ENCODE results near the gene KREMEN2.

KREMEN2 gene

GRCh38 chr16:2964475-2965336 is 631 bp downstream of the KREMEN2 start:
- in situ Hi-C loops (cut with MboI; ENCODE audit: low sequenced_read_pairs): no loop called here

- in situ Hi-C loops (cut with MboI; ENCODE audit: low sequenced_read_pairs): no loop called here
Observed at GRCh38 chr16:2966043-2966807, 2.1 kb downstream of the KREMEN2 start.

GRCh38 chr16:2966808-2967191 is 2.7 kb downstream of the KREMEN2 start:
- in situ Hi-C loops (cut with MboI; ENCODE audit: low sequenced_read_pairs): no loop called here

GRCh38 chr16:2967211-2967631 is 3.1 kb downstream of the KREMEN2 start:
- in situ Hi-C loops (cut with MboI; ENCODE audit: low sequenced_read_pairs): no loop called here

GRCh38 chr16:2967721-2968161 is 3.7 kb downstream of the KREMEN2 start:
- in situ Hi-C loops (cut with MboI; ENCODE audit: low sequenced_read_pairs): no loop called here

- in situ Hi-C loops (cut with MboI; ENCODE audit: low sequenced_read_pairs): no loop called here
Observed at GRCh38 chr16:2968368-2968737, 4.3 kb downstream of the KREMEN2 start.

GRCh38 chr16:2968738-2969544 is 4.9 kb downstream of the KREMEN2 start, which contains the start of gene PAQR4:
Gene PAQR4, plus strand, starts transcription at chr16:2969348. Its CDS starts 327 bp downstream, at chr16:2969675.
- in situ Hi-C loops (cut with MboI; ENCODE audit: low sequenced_read_pairs): no loop called here

GRCh38 chr16:2969545-2970521 is 5.8 kb downstream of the KREMEN2 start:
- in situ Hi-C loops (cut with MboI; ENCODE audit: low sequenced_read_pairs): no loop called here

- in situ Hi-C loops (cut with MboI; ENCODE audit: low sequenced_read_pairs): no loop called here
Observed at GRCh38 chr16:2970563-2970962, 6.5 kb downstream of the KREMEN2 start.

- in situ Hi-C loops (cut with MboI; ENCODE audit: low sequenced_read_pairs): no loop called here
Observed at GRCh38 chr16:2971134-2971984, 7.3 kb downstream of the KREMEN2 start.

GRCh38 chr16:2971985-2972784 is 8.1 kb downstream of the KREMEN2 start:
- in situ Hi-C loops (cut with MboI; ENCODE audit: low sequenced_read_pairs): no loop called here

- in situ Hi-C loops (cut with MboI; ENCODE audit: low sequenced_read_pairs): no loop called here
Observed at GRCh38 chr16:2973093-2973492, 9.0 kb downstream of the KREMEN2 start.

GRCh38 chr16:2973605-2974318 is 9.7 kb downstream of the KREMEN2 start:
- in situ Hi-C loops (cut with MboI; ENCODE audit: low sequenced_read_pairs): no loop called here

- in situ Hi-C loops (cut with MboI; ENCODE audit: low sequenced_read_pairs): no loop called here
Observed at GRCh38 chr16:2974319-2975056, 10.4 kb downstream of the KREMEN2 start.

GRCh38 chr16:2975161-2975795 is 11.2 kb downstream of the KREMEN2 start:
- in situ Hi-C loops (cut with MboI; ENCODE audit: low sequenced_read_pairs): no loop called here

GRCh38 chr16:2976201-2976600 is 12.1 kb downstream of the KREMEN2 start:
- in situ Hi-C loops (cut with MboI; ENCODE audit: low sequenced_read_pairs): no loop called here
